Activated CD4-positive, alpha-beta T cell treated with anti-CD3 and anti-CD28 coated beads for 36 hours (primary cell): Measurements from ENCODE around the gene GNL3L. TPM values are rescaled to one million over a fixed set of nuclear protein-coding genes. Genes with fewer than 3 reads are reported as not detected.
"Not testable (repeated sequence)": the region's sequence is repeated elsewhere in the genome, so short reads cannot be mapped to it uniquely, and the experiment has no call there.

Experiments used
- ATAC-seq: fragments of 200-7000 bp; cut with Tn5 transposase; one replicate; pipeline ENCODE4 v1.10.0; 2021; ENCODE audit warnings: mild to moderate bottlenecking, moderate library complexity
- CTCF ChIA-PET: fragments of 350-600 bp; sonication (Branson Sonifier 250); formaldehyde crosslinking; loops from one replicate; lab custom pipeline; 2021; ENCODE audit warnings: antibody characterized with exemption; lab: Charles Lee
- POLR2A ChIA-PET: fragments of 350-600 bp; sonication (Branson Sonifier 250); formaldehyde crosslinking; loops from one replicate; lab custom pipeline; 2021; ENCODE audit warnings: antibody characterized with exemption, inconsistent platforms; lab: Charles Lee
- DNase-seq: peaks from one replicate; pipeline ENCODE4 v3.0.0-alpha.2; 2020
- H3K27ac Mint-ChIP-seq: one replicate; pipeline ENCODE4 v1.8.0; 2021; ENCODE audit warnings: mixed read lengths
- H3K27me3 Mint-ChIP-seq: one replicate; pipeline ENCODE4 v1.8.0; 2021; ENCODE audit warnings: mixed read lengths
- H3K36me3 Mint-ChIP-seq: one replicate; pipeline ENCODE4 v1.8.0; 2021; ENCODE audit warnings: low read depth, mixed read lengths
- H3K4me1 Mint-ChIP-seq: one replicate; pipeline ENCODE4 v1.8.0; 2021; ENCODE audit warnings: mixed read lengths
- H3K4me3 Mint-ChIP-seq: one replicate; pipeline ENCODE4 v1.8.0; 2021; ENCODE audit warnings: mild to moderate bottlenecking, moderate library complexity, mixed read lengths
- H3K9me3 Mint-ChIP-seq: one replicate; pipeline ENCODE4 v1.8.0; 2021; ENCODE audit warnings: low read depth, mixed read lengths
- intact Hi-C, 2 experiments: fragments of 100-400 bp; cut with DNase I in 1 of 2; cut with micrococcal nuclease in 1 of 2; formaldehyde crosslinking; loops; one replicate each; pipeline versions ENCODE4 v1.14.2 to v1.15.1; 2022 to 2024; cut with DNase I, micrococcal nuclease
- total RNA-seq, 2 experiments: library from RNA; stranded (reverse); gene quantifications; one replicate each; pipeline ENCODE4 v1.2.3, GENCODE V29; 2021

GNL3L gene
- total RNA-seq, 2 experiments from 2014 or later, result 62.5 to 62.8 TPM

DNA sequence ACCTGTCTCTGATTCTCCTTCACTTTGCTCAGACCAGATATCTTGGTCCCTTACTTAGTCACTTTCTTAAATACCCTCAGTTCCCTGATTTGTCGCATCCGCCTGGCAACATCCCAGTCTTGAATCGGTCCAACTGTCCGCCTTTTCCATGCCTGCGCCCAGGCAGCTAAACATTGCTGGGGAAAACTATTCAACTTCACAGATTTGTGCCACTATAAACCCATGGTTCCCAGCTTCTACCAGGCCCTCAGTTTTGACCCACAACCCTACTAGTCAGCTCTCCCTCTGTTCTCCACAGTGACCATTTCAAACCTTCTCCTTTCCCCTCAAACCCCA lies 33.5 kb upstream of the GNL3L start:
- DNase-seq, result no peak
- CTCF ChIA-PET, result no interaction called here
- intact Hi-C loops, result no loop called here
- ATAC-seq, result no peak
- H3K36me3 Mint-ChIP-seq, result no peaks in the 10 kb centered on the region
- POLR2A ChIA-PET, result no interaction called here
- peaks cover 7% of the 10 kb centered on the region for H3K4me1 Mint-ChIP-seq
- H3K4me3 Mint-ChIP-seq, result peak overlapping the region; percentile 34
- H3K9me3 Mint-ChIP-seq, result no peaks in the 10 kb centered on the region
- H3K27ac Mint-ChIP-seq, result no peak overlapping the region
- peaks cover 24% of the 10 kb centered on the region for H3K27me3 Mint-ChIP-seq

DNA sequence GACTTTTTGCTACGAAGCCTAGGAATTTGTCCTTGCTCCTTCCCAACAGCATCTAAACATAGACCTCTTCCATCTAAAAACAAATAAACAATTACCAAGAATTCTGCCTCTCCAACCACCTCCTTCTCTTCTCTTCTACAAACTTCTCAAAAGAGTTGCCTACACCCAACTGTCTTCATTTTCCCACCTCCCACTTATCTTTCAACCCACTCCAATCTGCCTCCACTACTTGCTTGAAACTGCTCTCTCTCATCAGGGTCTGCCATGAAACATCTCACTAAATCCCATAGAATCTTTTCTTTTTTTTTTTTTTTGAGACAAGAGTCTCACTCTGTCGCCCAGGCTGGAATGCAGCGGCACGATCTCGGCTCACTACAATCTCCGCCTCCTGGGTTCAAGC lies 33.1 kb upstream of the GNL3L start:
- POLR2A ChIA-PET, result no interaction called here
- peak overlapping the region; percentile 34 for H3K4me3 Mint-ChIP-seq
- no peaks in the 10 kb centered on the region for H3K36me3 Mint-ChIP-seq
- H3K27ac Mint-ChIP-seq, result no peak overlapping the region
- peaks cover 7% of the 10 kb centered on the region for H3K4me1 Mint-ChIP-seq
- no peak for DNase-seq
- CTCF ChIA-PET, result no interaction called here
- intact Hi-C loops, result no loop called here
- H3K9me3 Mint-ChIP-seq, result no peaks in the 10 kb centered on the region
- no peak for ATAC-seq
- H3K27me3 Mint-ChIP-seq, result peaks cover 24% of the 10 kb centered on the region

- ATAC-seq, result no peak
- CTCF ChIA-PET, result no interaction called here
- no peak for DNase-seq
- Mint-ChIP-seq H3K9me3 (peaks cover 5% of the 10 kb centered on the region), H3K4me1 (no peaks in the 10 kb centered on the region), H3K4me3 (no peak overlapping the region), H3K27me3 (peaks cover 1% of the 10 kb centered on the region), H3K27ac (no peak overlapping the region), H3K36me3 (peaks cover 4% of the 10 kb centered on the region)
- POLR2A ChIA-PET, result no interaction called here
- intact Hi-C loops, result no loop called here
Measured at GRCh38 chrX:54509400-54509799, 20.6 kb upstream of the GNL3L start.

DNA sequence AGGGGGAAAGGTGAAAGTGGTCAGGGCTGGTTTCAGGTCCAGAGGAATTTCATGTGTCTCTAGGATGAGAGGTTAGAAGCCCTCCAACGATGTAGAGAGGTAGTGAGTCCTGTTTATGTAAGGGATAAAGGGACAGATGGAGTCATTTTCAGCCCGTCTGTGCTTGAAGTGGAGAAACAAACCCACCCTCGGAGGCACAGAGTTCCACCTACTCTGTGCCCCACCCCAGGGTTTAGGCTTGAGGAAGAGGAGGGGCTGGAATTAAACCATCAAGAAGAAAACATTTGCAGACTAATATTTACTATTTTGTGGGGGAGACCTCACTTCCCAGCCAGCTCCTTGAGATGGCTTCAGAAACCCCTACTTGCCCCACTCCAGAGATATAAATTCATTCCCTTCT lies 868 bp upstream of the GNL3L start:
- CTCF ChIA-PET, result interaction anchor here (0.5 to 0.7 kb wide), 2 partner anchors 14 to 93 kb away, joined by 3 to 4 read pairs; no protein-coding TSS in a partner anchor
- Mint-ChIP-seq H3K4me1 (peaks cover 20% of the 10 kb centered on the region), H3K36me3 (peaks cover 21% of the 10 kb centered on the region), H3K9me3 (no peaks in the 10 kb centered on the region), H3K27me3 (no peaks in the 10 kb centered on the region), H3K4me3 (peak overlapping the region; percentile 90), H3K27ac (peak overlapping the region; percentile 90)
- intact Hi-C loops, result loop anchor here in 1 of 2 experiments (1.0 kb wide), 1 partner anchor 89 kb away; the partner anchor contains the start of gene TSR2
- DNase-seq (no peak), ATAC-seq (no peak)
- POLR2A ChIA-PET, result interaction anchor here (1.9 kb wide), 1 partner anchor 485 kb away, joined by 5 read pairs; the partner anchor contains the start of gene PHF8

- H3K27me3 Mint-ChIP-seq, result no peaks in the 10 kb centered on the region
- peak overlapping the region; percentile 90 for H3K27ac Mint-ChIP-seq
- ATAC-seq, result peak; percentile 13
- ChIA-PET POLR2A (interaction anchor here (1.9 kb wide), 1 partner anchor 487 kb away, joined by 5 read pairs; the partner anchor contains the start of gene PHF8), CTCF (no interaction called here)
- H3K36me3 Mint-ChIP-seq, result peaks cover 29% of the 10 kb centered on the region
- peaks cover 27% of the 10 kb centered on the region for H3K4me1 Mint-ChIP-seq
- peak; percentile 10 for DNase-seq
- intact Hi-C loops, result loop anchor here (1.0 kb wide), 7 partner anchors 109 to 631 kb away; partner anchors contain the start of genes APEX2 (in 1 of the 2), FAM120C (in 1 of the 2), PHF8 (in 1 of the 2) and WNK3 (in 1 of the 2)
- no peaks in the 10 kb centered on the region for H3K9me3 Mint-ChIP-seq
- peak overlapping the region; percentile 90 for H3K4me3 Mint-ChIP-seq
Measured at GRCh38 chrX:54530357-54530900, 410 bp downstream of the GNL3L start.

DNA sequence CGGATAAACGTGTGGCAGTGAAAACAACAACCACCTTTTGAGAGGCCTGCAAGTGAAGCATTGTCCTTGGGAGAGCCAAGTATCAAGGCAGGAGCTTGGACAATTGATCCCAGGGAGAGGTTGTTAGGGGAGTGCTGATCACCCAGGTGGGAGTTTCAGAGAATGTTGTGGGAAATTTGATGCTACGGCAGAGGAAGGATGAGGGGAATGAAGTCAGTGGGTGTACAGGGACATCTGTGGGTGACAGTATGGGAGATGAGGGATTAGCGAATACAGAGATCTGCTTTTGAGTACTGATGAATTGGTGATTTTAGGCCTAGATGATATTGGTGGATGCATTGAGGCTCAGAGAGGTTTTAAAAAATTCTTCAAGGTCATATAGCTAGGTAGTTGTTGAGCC lies 4.3 kb downstream of the GNL3L start:
- Mint-ChIP-seq H3K27ac (peak overlapping the region; percentile 67), H3K4me1 (peaks cover 29% of the 10 kb centered on the region), H3K4me3 (peak overlapping the region; percentile 30), H3K36me3 (peaks cover 37% of the 10 kb centered on the region), H3K9me3 (no peaks in the 10 kb centered on the region), H3K27me3 (no peaks in the 10 kb centered on the region)
- no peak for ATAC-seq
- intact Hi-C loops, result no loop called here
- ChIA-PET CTCF (no interaction called here), POLR2A (no interaction called here)
- no peak for DNase-seq

- CTCF ChIA-PET, result no interaction called here
Measured at GRCh38 chrX:54540289-54540688, 10.3 kb downstream of the GNL3L start.

GRCh38 chrX:54542239-54542638 lies 12.2 kb downstream of the GNL3L start:
- CTCF ChIA-PET, result interaction anchor here (0.7 kb wide), 1 partner anchor 13 kb away, joined by 4 read pairs; no protein-coding TSS in a partner anchor
- peaks cover 44% of the 10 kb centered on the region for H3K36me3 Mint-ChIP-seq
- ATAC-seq, H3K27me3 Mint-ChIP-seq, H3K4me1 Mint-ChIP-seq, H3K9me3 Mint-ChIP-seq, intact Hi-C loops, DNase-seq, POLR2A ChIA-PET, H3K27ac Mint-ChIP-seq, H3K4me3 Mint-ChIP-seq: not testable (repeated sequence)

More at GRCh38 chrX:54540289-54540688, 10.3 kb downstream of the GNL3L start:
- POLR2A ChIA-PET, result no interaction called here
- Mint-ChIP-seq H3K36me3 (peaks cover 45% of the 10 kb centered on the region), H3K9me3 (no peaks in the 10 kb centered on the region), H3K27ac (no peak overlapping the region), H3K4me3 (no peak overlapping the region), H3K27me3 (no peaks in the 10 kb centered on the region), H3K4me1 (peaks cover 2% of the 10 kb centered on the region)
- ATAC-seq, result no peak
- no peak for DNase-seq
- intact Hi-C loops, result no loop called here

- intact Hi-C loops, result no loop called here
- Mint-ChIP-seq H3K27me3 (no peaks in the 10 kb centered on the region), H3K9me3 (no peaks in the 10 kb centered on the region), H3K4me1 (no peaks in the 10 kb centered on the region), H3K27ac (no peak overlapping the region), H3K4me3 (no peak overlapping the region), H3K36me3 (peaks cover 39% of the 10 kb centered on the region)
- ATAC-seq, result no peak
- no peak for DNase-seq
- ChIA-PET POLR2A (no interaction called here), CTCF (no interaction called here)
Measured at GRCh38 chrX:54550821-54551220, 20.8 kb downstream of the GNL3L start.

GRCh38 chrX:54551801-54552200 lies 21.8 kb downstream of the GNL3L start:
- intact Hi-C loops, result no loop called here
- H3K4me3 Mint-ChIP-seq, result no peak overlapping the region
- no peaks in the 10 kb centered on the region for H3K27me3 Mint-ChIP-seq
- H3K36me3 Mint-ChIP-seq, result peaks cover 43% of the 10 kb centered on the region
- ATAC-seq (no peak), DNase-seq (no peak)
- CTCF ChIA-PET, result no interaction called here
- POLR2A ChIA-PET, result no interaction called here
- no peaks in the 10 kb centered on the region for H3K9me3 Mint-ChIP-seq
- no peaks in the 10 kb centered on the region for H3K4me1 Mint-ChIP-seq
- H3K27ac Mint-ChIP-seq, result no peak overlapping the region

- H3K27ac Mint-ChIP-seq, CTCF ChIA-PET, H3K4me1 Mint-ChIP-seq, H3K4me3 Mint-ChIP-seq, intact Hi-C loops, H3K9me3 Mint-ChIP-seq, H3K27me3 Mint-ChIP-seq, ATAC-seq, POLR2A ChIA-PET, DNase-seq: not testable (repeated sequence)
- H3K36me3 Mint-ChIP-seq, result peaks cover 30% of the 10 kb centered on the region
Measured at GRCh38 chrX:54555006-54555405, 25.0 kb downstream of the GNL3L start.

DNA sequence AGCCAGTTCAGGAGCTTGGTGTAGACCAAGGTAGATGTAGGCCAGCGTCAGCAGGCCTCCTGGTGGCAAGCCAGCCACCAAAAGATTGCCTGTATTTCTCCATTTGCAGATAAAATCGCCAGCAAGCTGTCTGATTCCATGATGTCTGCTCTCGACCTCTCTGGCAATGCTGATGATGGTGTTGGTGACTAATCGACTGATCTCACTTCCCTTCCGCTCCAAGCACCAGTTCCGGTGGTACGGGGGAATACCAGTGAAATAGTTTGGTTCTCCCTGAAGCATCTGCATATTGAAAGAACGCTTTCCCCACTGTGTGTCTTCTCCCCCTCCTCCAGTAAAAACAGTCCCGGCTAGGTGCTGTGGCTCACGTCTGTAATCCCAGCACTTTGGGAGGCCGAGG lies 30.4 kb downstream of the GNL3L start:
- Mint-ChIP-seq H3K4me3 (no peak overlapping the region), H3K9me3 (no peaks in the 10 kb centered on the region), H3K36me3 (peaks cover 36% of the 10 kb centered on the region), H3K27ac (no peak overlapping the region), H3K4me1 (no peaks in the 10 kb centered on the region), H3K27me3 (no peaks in the 10 kb centered on the region)
- no peak for ATAC-seq
- ChIA-PET CTCF (no interaction called here), POLR2A (no interaction called here)
- no peak for DNase-seq
- intact Hi-C loops, result no loop called here
